Fibroblast of skin of abdomen (primary cell): ENCODE data around the gene LMNTD2.

ENCODE experiments used
- DNase-seq: peaks from one replicate; pipeline ENCODE4 v3.0.0-alpha.2; 2013

LMNTD2 gene

DNA sequence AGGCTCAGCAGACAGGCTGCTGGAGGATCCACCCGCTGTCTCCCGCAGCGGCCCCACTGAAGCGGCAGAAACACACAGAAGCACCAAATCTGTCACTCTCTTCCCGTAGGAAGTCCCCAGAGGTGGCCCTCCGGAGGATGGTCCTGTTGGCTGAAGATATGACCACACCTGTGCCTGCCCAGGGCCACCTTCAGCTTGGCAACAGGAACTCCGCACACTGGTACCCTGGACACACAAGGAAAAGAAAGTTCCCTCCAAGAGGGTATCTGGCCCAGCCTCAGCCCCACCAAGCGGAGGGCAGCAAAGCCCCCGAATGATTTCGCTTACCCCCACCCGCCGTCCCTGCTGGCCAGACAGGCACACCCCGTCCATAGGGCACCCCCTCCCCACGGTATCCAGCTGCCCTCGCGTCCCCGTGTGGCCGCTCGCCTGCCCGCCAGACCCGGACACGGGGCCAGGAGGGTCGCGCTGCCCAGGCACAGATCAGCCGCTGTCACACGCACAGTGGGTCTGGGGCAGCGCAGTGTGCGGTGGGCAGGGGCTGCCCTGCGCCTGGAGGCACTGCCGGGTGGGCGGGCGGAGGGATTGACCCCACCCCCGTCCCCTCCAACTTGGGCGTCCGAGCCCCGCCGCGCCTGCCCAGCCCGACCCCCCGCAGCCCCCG is 7.2 kb upstream of the LMNTD2 start:
- no peak for DNase-seq

DNA sequence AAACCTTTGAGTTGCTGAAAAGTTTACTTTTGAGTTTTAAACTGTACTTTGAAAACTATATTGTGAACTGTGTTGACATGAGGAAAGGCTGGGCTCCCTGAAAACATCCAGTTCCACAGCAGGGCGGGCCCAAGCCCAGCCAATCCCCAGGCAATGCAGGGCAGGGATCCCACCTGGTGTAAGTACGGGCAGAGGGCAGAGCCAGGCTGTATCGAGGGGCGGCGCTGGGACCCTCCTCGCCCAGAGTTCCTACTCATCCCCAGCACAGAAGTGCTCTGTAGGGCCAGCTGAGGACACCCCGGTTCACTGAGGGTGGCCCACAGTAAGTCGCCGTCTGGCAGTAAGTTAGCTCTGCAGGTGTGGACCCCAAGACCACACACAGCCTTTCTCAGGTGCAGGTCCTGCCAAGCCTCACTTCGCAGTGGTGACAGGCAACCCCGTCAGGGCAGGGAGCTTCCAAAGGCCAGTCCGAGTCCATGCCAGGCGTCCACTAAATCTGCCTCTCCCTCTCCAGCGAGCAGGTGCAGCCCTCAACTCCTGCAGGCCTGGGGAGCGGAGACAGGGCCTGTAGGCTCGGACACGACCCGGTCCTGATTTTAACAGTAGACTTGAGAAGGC is 6.6 kb upstream of the LMNTD2 start:
- no peak for DNase-seq

DNA sequence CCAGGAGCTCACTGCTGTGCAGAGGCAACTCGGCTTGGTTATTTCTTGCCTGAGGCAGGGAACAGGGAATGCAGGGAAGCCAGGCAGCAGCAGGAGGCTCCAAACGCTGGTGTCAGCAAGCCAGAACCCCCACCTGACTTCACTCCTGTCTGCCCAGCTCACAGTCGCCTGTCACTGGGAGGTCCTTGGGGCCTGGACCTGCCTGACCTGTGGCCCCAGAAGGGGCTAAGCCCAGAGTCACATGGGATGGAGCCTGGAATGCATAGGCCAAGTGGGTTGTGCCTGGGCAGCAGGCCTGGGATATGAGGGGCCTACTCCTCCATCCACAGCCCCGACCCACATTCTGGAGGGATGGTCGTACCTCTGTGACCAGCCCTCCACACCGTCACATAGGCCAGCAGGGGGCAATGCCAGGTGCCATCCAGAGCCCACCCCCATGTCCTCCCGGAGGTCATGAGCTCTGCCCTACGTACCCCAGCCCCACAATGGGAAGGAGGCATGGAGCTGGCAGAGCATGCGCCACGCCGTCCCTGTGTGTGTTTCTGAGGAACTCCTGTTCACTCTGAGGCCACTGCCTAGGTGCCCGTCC is 5.5 kb upstream of the LMNTD2 start:
- no peak for DNase-seq

DNA sequence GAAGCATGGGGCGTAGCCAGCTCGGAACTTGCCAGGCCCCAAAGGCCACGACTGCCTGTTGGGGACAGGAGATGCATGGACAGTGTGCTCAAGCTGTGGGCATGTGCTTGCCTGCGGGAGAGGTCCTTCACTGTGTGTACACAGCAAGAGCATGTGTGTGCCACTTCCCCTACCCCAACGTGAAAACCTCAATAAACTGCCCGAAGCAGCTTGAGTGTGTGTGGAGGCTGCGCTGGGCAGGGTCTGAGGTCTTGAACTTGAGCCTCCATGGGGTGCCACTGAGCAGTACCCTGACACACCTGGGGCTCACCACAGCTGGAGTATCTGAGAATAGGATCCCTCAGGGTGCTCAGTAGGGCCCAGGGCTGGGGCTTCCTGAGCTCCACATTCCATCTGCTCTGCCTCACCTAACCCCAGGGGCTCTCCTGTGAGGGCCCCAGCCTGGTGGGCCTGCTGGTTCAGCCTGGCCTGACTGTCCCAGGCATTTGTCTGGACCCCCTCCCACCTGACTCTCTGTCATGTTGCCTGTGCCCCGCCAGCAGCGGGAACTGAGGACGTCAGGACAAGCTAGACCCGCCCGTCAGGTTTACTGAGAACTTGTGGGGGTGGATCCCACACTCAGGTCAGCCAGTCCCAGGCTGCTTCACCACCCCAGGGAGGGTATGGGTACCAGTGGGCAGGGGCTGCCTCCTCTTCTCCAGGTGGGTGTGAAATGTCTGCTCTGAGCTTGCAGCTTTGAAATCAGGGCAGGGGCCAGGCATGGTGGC is 3.5 kb upstream of the LMNTD2 start:
- no peak for DNase-seq

DNA sequence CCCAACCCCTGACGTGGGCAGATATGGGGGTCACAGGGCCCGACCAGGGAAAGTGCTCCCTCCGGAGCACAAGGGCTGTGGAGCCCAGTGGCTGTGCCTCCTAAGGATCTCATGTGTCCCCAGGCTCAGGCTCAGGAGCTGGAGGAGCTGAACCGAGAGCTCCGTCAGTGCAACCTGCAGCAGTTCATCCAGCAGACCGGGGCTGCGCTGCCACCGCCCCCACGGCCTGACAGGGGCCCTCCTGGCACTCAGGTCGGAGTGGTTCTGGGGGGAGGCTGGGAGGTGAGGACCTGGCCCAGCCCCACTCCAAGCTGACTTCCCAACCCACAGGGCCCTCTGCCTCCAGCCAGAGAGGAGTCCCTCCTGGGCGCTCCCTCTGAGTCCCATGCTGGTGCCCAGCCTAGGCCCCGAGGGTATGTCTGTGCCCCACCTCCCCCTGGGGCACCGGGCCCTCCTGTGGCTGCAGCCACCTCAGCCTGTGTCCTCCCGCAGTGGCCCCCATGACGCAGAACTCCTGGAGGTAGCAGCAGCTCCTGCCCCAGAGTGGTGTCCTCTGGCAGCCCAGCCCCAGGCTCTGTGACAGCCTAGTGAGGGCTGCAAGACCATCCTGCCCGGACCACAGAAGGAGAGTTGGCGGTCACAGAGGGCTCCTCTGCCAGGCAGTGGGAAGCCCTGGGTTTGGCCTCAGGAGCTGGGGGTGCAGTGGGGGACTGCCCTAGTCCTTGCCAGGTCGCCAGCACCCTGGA is 2.7 kb upstream of the LMNTD2 start:
- DNase-seq = no peak

DNA sequence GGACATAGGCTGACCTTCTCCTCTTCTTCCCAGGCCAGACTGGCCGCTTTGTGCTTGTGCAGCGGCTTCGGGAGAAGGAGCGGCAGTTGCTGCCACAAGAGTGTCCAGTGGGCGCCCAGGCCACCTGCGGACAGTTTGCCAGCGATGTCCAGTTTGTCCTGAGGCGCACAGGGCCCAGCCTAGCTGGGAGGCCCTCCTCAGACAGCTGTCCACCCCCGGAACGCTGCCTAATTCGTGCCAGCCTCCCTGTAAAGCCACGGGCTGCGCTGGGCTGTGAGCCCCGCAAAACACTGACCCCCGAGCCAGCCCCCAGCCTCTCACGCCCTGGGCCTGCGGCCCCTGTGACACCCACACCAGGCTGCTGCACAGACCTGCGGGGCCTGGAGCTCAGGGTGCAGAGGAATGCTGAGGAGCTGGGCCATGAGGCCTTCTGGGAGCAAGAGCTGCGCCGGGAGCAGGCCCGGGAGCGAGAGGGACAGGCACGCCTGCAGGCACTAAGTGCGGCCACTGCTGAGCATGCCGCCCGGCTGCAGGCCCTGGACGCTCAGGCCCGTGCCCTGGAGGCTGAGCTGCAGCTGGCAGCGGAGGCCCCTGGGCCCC is 1.6 kb upstream of the LMNTD2 start:
- no peak for DNase-seq

DNA sequence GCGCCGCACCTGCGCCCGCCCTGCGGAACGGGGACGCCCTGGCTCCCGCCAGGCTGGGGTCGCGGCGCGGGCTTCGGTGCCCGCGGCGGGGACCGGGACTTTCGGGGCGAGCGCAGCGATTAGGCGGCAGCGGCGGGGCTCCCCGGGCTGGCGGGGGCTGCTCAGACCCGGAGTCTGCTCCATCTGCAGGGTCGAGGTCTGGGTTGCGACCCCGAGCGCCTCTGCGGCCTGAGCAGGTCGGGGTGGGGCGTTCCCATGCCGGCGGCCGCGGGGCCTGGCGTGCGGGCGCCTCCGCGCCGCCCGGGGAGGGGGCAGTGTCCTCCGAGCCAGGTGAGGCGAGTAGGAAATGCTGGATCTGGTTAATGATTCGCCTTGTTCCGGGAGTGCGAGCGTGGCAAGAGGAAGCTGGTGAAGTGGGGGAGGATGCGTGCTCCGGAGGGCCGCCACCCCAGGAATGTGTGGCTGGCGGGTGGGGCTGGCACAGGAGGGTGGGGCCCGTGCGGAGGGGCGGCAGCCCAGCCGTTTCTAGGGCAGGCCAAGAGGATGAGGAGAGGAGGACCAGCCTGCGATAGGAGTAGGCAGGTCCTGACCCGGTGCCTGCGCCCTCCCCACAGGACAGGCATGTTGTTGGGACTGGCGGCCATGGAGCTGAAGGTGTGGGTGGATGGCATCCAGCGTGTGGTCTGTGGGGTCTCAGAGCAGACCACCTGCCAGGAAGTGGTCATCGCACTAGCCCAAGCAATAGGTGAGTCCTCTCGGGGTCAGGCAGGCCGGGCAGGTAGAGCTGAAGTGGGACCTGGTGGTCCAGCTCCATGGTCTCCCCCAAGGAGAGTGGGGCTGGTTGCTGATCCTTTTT is 838 bp upstream of the LMNTD2 start:
- DNase-seq = no peak

DNA sequence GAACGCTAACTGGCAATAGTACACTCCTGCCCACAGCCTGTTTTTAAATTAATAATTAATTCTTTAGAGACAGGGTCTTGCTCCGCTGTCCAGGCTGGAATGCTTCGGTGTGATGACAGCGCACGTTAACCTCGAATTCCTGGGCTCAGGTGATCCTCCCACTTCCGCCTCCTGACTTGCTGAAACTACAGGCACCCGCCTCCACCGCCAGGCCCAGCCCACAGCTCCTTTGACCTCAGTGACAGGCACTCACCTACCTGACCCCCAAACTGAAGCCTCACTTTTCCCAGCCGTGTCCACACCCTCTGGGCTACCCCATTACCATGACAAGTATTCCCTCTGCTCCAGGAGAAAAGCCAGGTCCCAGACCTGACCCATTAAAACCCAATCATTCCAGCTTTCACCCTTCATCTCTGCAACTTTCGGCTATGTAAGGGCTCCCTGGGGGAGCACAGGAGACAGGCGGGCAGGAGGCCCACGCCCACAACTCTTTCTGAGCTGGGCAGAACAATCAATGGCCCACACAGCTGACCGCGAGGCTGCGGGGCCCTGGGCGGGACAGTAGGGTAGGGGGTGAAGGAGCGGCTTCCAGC is 730 bp downstream of the LMNTD2 start:
- DNase-seq = no peak

DNA sequence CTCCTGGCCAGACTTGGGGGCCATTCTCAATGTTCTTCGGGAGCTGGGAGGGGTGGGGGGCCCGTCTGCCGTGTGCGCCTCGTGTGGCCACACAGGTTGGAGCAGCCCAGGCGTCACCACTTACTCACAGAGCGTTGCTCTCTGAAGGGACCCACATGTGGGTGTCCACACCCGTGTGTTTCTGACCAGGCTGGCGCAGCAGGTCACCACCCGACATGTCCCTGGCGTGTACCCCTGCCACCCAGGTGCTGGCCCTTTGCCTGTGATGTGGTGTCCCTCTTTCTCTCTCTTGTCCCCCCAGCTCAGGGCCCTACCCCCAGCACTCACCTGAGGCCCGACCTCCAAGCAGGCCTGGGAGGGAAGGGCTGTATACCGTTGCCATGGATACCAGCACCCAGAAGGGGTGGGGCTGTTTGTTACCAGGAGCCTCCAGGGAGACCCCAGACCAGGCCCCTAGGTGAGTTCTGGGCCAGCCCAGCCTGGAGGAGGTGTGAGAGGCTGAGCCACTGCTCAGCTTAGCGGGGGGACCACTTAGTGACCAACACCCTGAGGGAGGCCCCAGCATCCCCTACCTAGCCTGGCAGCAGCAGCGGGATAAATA is 1.4 kb downstream of the LMNTD2 start:
- no peak for DNase-seq

DNA sequence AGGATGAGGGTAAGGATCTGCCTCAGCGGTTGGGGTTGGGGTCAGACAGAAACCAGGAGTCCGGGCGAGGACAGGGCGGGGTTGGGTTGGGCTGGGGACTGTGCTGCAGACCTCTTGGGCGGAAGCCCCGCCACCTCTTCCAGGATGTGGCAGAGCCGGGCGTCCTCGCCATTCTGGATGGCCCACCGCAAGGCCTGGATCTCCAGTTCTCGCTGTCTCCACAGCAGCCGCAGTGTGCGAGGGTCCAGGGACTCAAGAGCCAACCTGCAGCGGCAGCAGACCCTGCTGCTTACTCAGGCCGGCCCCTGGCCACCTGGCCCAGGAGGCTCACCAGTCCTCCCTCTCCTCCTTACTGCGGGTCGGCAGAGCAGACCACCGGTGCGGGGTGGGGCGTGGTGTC is 2.0 kb downstream of the LMNTD2 start:
- DNase-seq = no peak

DNA sequence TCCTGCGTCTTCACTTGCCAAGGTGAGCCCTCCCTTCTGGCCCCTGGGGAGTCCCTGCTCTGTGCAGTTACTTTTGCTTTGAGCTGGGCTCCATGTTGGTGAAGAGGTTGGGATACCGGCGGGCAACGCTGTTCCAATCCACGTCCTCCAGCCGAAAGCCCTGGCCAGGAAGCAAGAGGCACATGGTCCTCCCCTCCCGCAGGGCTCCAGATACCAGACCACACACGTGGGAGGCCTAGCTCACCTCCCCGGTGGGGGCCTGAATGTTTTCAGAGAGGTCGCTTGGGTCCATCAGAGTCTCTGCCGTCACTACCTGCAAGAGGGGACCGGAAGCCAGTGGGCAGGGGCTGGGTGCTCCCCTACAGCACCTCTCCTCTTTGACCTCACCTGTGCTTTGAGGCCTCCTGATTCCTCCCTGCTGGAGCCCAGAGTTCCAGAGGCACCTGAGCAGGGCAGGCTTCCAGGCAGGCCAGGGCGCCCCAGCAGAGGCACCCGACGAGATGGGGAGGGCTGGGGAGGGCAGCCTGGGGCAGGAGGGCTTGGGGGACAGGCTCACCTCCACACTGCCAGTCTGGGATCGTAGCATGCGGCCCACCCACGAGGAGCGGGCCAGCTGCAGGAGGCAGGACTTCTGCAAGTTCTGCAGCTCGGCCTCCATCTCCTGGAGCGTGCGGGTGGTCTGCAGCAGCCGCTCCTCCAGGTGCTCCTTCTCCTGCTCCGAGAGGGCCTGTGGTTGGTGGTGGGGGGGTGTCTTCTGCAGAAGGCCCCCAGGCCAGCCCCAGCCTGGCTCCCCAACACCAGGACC is 3.0 kb downstream of the LMNTD2 start:
- no peak for DNase-seq

DNA sequence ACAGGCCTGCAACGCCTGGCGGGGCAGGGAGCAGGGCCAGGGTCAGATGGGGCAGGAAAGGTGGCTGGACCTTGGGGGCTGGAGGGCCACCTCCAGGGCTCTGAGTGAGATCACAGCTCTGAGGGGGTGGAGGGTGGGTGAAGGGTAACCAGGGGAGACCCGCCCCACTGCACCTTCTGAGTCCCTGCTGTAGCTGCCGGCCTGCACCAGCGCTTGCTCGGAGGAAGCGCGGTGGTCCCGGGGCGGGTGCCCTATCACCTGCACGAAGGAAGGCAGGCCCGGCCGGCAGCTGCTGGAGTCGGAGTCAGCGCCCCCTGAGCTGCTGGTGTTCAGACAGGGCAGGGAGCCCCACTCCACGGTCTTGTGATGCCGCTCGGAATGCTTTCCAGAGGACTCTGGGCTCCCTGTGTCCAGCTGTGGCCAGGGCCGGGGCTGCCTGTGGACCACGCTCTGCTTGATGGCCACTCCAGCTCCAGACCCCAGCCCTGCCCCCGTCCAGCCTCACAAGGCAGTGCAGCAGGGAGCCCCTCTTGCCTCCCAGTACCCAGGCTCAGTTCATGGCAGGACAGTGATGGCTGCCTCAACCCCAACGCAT is 3.8 kb downstream of the LMNTD2 start:
- no peak for DNase-seq

DNA sequence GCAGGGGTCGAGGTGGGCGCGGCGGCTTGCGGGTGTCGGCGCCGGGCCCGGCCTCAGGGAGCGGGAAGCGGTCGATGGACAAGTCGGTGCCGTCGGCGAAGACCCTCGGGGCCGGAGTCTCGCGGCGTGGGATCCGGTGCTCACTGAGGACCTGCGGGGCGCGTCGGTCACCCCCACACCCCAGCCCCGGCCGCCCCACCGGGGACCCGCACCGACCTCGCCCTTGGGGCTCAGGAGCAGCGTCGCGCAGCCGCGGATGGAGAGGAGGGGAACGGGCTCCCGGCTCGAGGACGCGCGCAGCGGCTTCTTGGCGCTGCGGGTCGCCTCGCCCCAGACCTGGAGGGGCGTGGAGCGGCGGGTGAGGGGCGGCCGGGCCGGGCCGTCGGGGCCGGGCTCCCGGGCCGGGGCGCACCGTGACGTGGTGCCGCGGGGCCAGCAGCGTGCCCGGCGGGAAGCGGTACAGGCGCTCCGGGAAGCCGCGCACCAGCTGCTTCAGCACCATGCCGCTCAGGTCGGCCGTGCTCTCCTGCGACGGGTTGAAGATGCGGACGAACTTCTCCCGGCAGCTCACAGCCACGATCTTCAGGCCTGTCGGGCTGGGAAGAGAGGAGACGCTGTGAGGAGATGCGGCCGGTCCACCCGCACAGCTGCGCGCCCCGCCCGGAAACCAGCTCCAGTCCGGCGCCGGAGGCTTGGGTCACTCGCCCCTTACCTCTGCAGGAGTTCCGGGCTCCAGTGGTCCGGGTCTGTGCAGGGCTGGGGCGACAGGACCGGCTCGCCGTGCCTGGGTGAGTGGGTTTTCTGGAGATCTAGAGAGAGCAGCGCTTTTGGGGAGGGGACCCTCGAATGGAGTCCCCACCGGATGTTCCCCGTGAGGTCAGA is 4.5 kb downstream of the LMNTD2 start:
- no peak for DNase-seq

DNA sequence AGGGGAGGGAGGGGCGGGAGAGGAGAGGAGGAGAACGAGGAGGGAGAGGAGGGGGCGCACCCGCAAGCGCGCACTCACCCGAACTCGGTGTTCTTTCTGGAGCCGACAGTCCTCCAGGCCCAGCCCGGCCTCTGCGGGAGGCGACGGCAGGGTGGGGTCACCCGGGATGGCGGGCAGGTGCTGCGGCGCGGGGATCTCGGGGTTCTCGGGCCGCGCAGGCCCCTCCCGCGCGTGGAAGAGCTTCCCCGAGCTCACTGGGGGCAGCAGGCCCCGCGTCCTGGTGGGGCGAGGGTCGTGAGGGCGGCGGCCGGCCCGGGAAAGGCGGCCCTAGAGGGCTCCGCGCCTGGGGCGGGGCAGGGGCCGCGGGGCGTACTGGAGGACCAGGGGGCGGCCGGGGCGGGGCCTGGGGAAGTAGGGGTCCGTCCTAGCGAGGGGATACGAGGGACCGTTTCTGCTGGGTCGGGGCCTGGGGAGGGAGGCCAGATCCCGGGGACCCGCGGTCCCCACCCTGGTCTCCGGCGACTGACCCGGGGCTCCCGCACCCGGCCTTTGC is 5.2 kb downstream of the LMNTD2 start:
- no peak for DNase-seq

DNA sequence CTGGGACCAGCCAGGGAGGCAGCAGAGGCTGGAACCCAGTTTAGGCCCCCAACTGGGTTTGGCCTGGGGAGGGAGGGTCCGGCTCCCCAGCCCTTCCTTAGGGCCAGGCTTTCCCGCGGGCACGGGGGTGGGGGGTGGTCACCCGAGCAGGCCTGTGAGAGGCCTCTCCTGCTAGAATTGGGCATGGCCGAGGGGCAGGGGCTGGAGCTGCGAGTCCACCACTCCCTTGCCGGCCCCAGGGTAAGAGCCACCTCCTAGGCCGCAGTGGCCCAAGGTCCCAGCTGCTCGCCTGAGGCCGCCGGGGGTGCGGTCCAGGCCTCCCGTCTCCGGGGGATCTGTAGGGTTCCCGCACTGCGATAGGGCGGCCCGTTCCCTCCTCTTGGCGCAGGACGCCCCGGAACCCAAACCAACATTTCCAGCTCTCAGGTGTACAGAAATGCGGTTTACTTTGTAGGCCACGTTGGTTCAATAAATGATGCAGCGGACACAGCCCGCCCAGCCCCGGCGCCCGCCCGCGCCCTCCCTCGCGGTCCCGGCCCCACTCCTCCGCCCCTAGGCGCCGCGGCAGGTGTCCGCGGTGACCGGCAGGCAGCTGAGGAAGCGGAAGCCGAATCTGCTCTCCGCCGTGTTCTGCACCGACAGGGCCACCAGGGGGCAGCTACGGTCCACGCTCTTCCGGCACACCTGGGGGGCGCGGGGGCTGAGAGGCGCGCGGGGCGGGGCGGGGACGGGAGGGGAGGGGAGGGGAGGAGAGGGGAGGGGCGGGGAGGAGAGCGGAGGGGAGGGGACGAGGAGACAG is 5.9 kb downstream of the LMNTD2 start:
- peak; percentile 26 for DNase-seq

DNA sequence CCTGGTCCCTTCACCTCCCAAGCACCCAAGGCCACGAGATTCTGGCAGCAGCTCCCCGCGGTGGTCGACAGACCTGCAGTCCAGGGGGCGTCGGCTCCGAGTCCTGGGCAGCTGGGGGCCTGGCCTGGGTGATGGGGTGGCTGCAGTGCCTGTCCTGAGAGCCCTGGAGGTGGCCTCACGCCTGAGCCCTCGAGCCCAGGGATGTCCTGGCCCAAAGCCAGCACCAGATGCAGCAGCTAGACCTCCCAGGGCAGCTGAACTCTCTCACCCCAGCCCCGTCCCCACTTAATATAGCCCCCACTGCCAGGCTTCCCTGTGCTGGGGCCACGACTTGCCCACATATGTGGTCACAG is 6.6 kb downstream of the LMNTD2 start:
- DNase-seq = no peak
